Breast epithelium (tissue), 3 donors: Measurements from ENCODE around the gene POMT1.

ENCODE experiments used
- CTCF ChIP-seq, 3 donors: fragments of 450-650 bp; IDR thresholded peaks; one replicate each; pipeline ENCODE4 v1.5.1; 2016 to 2017; ENCODE audit warnings: antibody characterized with exemption in 3 of 3, mild to moderate bottlenecking in 3 of 3, moderate library complexity in 3 of 3
- POLR2A ChIP-seq: fragments of 450-650 bp; IDR thresholded peaks from one replicate; pipeline ENCODE4 v1.6.1; 2016; ENCODE audit warnings: antibody characterized with exemption, mild to moderate bottlenecking, moderate library complexity
- POLR2AphosphoS5 ChIP-seq, 3 donors: sonication (generic); formaldehyde crosslinking; IDR thresholded peaks; one replicate each; pipeline ENCODE4 v1.6.1; 2017; ENCODE audit warnings: antibody characterized with exemption in 3 of 3

DNA sequence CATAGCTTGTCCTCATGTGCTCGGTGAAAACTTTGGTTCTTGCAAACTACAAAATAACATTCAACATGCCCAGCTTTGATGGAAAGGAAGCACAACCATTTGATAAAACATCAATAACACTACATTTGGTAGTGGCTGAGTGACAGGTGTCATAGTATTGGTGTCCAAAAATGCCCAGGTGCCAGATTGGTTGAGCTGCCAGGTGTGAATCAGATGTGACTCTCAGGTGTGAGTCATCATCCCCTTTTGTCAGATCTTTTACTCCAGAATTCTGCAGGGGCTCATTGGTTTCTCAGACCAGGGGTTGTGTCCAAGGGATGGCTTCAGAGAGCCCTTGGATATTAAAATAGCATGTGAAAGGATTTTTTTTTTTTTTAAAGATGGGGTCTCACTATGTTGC is 22.5 kb upstream of the POMT1 start:
- TF ChIP-seq CTCF (IDR thresholded peaks at IDR 0.05) (no peak), POLR2A (no peak), POLR2AphosphoS5 (IDR thresholded peaks at IDR 0.05) (no peak)
